H7 (cell line): ENCODE results near the gene UCHL3. TPM values are rescaled to one million over a fixed set of nuclear protein-coding genes. Genes with fewer than 3 reads are reported as not detected.

Source experiments
- DNase-seq: peaks from one replicate; pipeline ENCODE4 v3.0.0; 2012
- H3K27me3 ChIP-seq: 2 replicates; pipeline ENCODE4 v1.6.0; 2011; ENCODE audit warnings: mild to moderate bottlenecking, low read length; ENCODE audit not compliant: control insufficient read depth, insufficient read depth
- H3K36me3 ChIP-seq: replicated peaks from 2 replicates; pipeline ENCODE4 v1.5.1; 2011; ENCODE audit warnings: low read length; ENCODE audit not compliant: control insufficient read depth, insufficient read depth
- H3K4me3 ChIP-seq: 2 replicates; pipeline ENCODE4 v1.5.1; 2011; ENCODE audit warnings: low read depth, mild to moderate bottlenecking, control low read depth, low read length, moderate library complexity; ENCODE audit not compliant: insufficient read depth
- total RNA-seq: library from RNA; depleted of rRNA; stranded (reverse); fragments of >200 nt; shearing (Covaris generic); gene quantifications from 2 replicates; pipeline ENCODE4 v1.2.3, GENCODE V29; 2014

Gene UCHL3
- total RNA-seq, 1 experiment from 2014 or later = 49.2 TPM

DNA sequence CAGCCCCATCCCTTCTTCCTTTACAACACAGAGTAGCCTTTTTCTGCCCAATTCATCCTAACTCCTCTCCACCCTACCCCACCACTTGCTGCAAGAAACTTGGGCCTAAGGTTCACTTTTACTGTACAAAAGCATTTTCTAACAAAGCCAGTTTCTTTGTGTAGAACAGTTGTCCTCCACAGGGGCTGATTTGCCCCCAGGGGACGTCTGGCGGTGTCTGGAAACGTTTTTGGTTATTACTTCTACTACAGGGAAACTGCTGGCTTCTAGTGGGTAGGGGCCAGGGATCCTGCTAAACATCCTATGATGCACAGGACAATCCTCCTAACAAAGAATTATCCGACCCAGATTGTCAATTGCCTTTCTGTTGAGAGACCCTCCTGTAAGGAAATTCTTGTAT is 79.2 kb downstream of the UCHL3 start:
- Histone ChIP-seq H3K4me3 (no peak overlapping the region), H3K36me3 (no peaks in the 10 kb centered on the region), H3K27me3 (no peaks in the 10 kb centered on the region)
- no peak for DNase-seq

DNA sequence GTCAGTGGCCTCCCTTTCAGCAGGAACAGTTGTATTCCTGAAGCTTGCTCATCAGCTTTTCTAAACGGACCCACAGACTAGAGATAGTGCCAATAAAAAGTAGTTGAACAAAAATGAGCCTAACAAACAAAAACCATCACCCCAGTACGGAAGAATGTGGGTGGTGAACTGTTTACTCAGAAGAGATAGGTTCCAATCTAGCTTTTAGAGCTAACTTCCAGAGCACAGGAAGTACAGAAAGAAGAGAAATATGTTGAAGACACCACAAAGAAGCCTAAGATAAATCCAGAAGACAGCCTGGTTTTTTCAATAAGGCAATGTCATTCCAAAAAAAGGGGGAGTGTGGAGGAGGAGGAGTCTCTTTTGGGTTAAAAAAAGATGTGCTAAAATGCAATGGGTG is 83.7 kb downstream of the UCHL3 start:
- Histone ChIP-seq H3K36me3 (no peaks in the 10 kb centered on the region), H3K27me3 (peaks cover 29% of the 10 kb centered on the region), H3K4me3 (no peak overlapping the region)
- DNase-seq = no peak

DNA sequence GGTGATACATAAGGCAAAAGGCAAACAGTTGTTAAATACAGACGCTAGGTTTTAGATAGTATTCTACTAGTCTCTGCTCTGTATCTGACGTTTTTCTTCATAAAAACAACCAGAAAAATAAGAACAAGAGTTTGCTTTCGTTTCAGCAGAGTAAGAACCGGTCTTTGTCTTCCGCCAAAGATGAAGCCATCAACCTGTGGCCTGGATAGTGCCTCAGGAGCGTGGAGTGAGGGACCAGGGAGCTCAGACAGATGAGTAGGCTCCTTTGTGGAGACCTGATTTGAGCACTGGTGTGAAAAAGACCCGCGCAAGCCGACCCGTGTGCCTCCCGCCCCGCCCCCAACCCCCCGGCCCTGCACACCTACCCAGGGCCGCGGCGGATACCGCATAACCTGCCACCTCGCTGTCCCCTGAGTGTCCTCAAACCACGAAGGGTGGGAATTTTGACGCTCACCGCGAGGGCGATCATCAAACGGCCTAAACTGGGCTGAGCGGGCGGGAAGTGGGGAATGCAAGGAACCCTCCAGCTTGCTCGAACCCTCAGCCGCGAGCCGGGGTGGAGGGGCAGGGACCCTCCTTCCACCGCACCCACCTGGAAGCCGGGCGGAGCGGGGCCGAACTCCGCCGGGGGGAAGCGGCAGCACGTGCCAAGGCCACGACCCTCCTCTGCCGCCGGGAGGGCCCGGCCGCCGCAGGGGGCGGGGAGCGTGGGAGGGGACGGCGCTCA is 85.7 kb downstream of the UCHL3 start:
- Histone ChIP-seq H3K4me3 (peak overlapping the region; percentile 51), H3K36me3 (no peaks in the 10 kb centered on the region), H3K27me3 (peaks cover 32% of the 10 kb centered on the region)
- peak; percentile 63 for DNase-seq

DNA sequence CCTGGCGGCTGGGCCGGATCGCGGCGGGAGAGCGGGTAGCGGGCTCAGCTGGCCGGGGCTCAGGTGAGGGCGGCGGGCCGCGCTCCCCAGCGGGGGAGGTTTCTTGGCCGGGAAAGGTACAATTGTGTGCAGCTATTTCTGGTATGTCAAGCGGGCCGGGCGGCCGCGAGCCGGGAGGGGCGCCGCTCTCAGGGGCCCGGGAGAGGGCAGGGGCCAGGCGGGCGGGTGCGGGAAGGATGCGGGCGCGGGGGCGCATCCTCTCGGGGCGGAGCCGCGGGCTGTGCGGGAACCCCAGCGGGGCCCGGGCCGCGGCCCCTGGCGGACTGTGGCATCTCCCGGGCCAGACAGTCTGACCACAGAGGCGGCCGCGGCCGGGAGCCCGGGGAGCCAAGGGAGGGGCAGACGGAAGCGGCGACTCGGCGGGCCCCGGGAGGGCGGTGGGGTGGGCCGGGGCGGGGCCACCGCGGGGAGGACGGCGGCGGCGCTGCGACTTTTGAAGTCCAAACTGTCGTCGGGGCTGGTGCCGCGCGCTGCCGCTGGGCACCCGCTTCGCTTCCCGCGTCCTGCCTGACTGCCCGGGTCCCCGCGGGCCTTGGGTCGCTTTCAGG is 86.3 kb downstream of the UCHL3 start, which contains the start of gene LMO7:
Gene LMO7, plus strand, starts transcription at position 503 of the 608 bp plus-strand sequence. CDS start 328 bp downstream, outside the sequence.
- Histone ChIP-seq H3K4me3 (peak within 1 kb of the TSS; percentile 51), H3K36me3 (no peaks in the 10 kb centered on the region), H3K27me3 (peaks cover 32% of the 10 kb centered on the region)
- DNase-seq = peak; percentile 90

DNA sequence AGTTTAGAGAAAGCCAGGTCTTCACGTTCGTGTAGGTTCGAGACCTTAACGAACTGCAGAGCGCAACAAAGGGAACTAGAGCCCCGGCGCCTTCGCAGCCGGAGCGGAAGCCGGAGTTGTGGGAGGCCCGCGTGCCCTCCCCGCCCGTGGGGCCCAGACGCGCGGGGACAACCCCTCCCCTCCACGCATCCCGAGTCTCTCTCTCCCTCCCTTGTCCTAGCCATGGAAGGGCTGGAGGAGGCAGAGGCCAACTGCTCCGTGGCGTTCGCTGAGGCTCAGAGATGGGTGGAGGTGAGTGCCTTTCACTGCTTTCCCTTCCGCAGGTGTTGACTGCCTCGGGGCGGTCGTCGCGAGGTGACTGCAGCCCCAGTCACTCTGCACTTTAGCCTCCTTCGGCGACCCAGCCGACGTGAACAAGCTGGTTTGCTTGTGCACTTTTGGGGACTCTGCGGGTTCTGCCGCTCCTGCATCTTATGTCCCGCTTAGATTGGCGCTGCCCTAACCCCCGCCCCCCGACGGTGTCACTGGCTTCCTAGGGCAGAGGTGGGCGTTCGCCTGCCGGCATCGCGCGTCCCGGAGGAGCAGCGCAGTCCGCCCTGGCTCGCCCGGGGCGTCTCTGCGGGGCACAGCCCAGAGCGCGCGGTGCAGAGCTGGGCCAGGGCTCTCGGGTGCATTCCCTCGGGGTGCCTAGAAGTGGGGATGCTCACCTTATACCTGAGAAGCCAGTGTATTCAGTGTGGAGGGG is 87.0 kb downstream of the UCHL3 start:
- H3K27me3 ChIP-seq = peaks cover 32% of the 10 kb centered on the region
- DNase-seq = peak; percentile 67
- no peaks in the 10 kb centered on the region for H3K36me3 ChIP-seq
- peak overlapping the region; percentile 51 for H3K4me3 ChIP-seq

DNA sequence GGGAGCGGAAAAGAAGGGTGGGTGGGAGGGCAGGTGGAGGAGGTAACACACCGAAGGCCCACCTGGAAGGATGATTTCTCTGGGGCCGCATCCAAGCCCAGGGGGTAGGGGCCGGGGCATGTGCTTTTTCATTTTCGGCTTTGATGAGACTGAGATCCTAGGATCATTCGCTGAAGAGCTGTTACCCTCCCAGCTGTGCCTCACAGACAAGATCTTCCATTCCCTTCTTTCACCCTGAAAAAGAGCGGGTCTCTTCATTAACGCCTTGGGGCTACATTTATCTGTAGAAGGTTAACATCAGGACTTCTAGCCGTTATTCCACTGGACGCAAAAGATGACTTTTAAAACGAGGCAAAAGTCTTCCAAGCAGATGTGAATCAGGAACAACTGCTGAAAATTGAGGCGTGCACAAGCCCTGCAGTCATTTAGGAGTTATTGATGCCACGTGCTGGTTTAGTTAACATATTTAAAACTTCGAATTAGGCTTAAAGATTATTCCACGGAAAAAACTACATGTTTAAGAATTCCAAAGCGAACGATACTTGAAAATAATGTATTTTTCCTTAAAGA is 87.7 kb downstream of the UCHL3 start:
- H3K4me3 ChIP-seq = peak overlapping the region; percentile 51
- H3K27me3 ChIP-seq = peaks cover 32% of the 10 kb centered on the region
- DNase-seq = peak; percentile 58
- H3K36me3 ChIP-seq = no peaks in the 10 kb centered on the region

DNA sequence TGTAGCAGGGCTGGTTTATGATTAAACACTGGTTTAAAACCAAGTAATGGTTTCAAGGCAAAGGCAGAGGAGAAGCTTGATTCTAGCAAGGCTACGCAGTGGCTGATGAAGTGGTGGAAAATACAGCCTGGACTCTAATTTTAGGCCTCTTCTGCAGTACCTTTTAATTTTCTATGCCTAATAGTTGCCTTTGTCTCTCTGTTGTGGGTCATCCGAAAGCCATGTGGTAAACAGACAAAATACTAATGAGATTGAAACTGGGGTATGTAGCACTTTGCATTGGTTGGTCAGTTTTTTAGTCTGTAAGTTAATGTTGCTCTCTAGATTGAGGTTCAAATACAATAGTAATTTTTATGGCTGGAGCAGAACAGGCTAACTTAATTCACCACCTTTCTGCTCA is 89.9 kb downstream of the UCHL3 start:
- Histone ChIP-seq H3K27me3 (peaks cover 32% of the 10 kb centered on the region), H3K36me3 (no peaks in the 10 kb centered on the region), H3K4me3 (no peak overlapping the region)
- DNase-seq = no peak

DNA sequence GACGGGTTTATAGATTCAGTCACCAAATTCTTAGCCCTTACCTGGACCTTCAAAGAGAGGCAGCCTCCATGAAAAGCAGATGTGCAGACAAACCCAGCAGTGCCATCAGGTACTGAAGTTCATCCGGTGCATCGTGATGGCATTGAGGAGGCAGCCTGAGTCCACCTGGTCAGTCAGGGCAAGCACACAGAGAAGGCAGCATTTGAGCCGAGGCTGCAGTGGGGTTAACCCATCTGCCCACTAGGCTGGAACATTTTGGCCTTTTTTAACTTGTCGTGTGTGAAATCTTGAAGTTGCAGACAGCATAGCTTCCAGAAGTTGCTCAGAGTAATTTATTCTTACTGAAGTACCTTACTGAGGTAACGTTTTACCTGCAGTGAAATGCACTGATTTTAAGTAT is 91.4 kb downstream of the UCHL3 start:
- H3K36me3 ChIP-seq = no peaks in the 10 kb centered on the region
- H3K4me3 ChIP-seq = no peak overlapping the region
- DNase-seq = no peak
- peaks cover 24% of the 10 kb centered on the region for H3K27me3 ChIP-seq

DNA sequence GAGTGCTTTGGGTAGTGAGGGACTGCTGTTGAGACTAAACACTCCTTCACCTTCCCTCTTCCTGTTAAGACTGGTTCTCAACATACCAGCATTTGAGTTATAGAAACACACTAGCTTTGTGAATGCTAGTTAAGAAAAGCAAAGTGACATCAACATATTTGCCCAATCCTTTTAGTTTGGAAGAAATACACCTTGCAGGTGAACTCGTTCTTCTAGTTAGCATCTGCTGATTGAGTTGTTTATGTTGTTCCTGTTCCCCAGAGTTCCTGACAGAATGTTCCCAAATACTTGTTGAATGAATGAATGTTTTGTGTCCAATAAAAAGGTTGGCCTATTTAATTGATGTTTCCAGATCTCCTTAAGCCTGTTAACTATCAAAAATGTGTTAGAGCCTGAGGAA is 93.6 kb downstream of the UCHL3 start:
- Histone ChIP-seq H3K27me3 (peaks cover 4% of the 10 kb centered on the region), H3K36me3 (no peaks in the 10 kb centered on the region)

DNA sequence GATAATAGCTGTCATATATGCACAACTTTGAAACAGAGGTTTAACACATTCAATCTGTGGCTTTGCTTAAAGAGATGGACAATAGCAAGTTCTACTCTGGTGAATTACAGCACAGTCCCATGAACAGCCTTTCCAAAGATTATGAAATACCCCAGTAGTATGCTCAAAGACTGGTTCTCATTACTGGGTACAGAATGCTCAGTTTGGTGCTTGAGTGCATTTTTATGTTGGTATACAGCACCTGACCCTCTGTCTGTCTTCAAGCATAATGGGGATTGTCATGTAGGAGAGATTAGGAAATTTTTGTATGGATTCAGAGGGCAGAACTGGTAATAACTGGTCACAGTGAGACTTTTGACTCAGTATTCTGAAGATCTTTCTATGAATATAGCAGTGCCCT is 94.1 kb downstream of the UCHL3 start:
- Histone ChIP-seq H3K36me3 (no peaks in the 10 kb centered on the region), H3K4me3 (no peak overlapping the region), H3K27me3 (peaks cover under 1% of the 10 kb centered on the region; the same call in 1 of the 2 replicates)
- no peak for DNase-seq

More for the DNA sequence above, 93.6 kb downstream of the UCHL3 start:
- H3K4me3 ChIP-seq = no peak overlapping the region
- DNase-seq = no peak

DNA sequence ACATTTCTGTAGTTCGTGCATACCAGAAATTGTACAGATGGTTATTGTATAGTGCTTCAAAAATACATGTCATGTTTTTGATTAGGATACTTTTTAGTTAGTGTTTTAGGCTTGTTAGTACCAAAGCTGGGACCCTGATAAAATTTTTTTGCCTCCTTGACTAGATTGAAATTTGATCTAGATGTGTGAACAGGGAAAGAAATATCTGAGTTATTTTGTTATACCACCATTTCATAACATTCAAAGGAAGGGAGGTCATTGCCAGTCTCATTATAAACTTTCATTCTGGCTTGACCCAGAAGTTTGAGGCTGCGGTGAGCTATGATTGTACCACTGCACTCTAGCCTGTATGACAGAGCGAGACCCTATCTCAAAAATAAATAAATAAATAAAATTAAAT is 95.5 kb downstream of the UCHL3 start:
- H3K4me3 ChIP-seq = no peak overlapping the region
- H3K36me3 ChIP-seq = no peaks in the 10 kb centered on the region
- no peaks in the 10 kb centered on the region for H3K27me3 ChIP-seq
- no peak for DNase-seq

DNA sequence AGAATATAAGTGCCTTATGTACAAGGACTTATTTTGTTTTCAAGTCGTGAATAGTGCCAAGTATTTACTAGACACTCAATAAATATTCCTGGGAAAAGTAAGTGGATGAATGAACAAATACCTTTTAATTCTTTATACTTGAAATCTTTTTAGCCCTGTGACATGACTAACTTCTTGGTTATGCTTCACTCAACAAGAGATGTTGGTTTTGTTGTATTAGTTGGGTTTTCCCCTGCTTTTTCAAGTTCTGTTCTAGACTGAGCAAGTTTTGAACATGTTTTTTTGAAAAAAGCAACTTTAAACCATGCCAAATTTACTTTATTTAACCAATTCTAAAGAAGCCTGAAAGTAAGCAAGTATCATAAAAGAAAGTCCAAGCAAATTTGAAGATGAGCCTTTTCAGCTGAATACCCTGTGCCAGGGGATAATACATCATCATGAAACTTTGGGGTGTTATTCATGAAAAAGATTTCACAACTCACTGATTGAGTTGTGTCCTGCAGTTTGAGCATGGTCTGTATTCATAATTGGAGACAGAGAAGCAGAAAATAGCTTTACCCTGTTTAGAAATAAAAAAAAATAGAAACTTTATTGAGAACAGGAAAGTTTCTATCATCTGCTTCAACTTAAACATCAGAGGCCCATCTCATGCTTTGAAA is 97.7 kb downstream of the UCHL3 start:
- DNase-seq = no peak
- no peak overlapping the region for H3K4me3 ChIP-seq
- no peaks in the 10 kb centered on the region for H3K27me3 ChIP-seq
- H3K36me3 ChIP-seq = no peaks in the 10 kb centered on the region

DNA sequence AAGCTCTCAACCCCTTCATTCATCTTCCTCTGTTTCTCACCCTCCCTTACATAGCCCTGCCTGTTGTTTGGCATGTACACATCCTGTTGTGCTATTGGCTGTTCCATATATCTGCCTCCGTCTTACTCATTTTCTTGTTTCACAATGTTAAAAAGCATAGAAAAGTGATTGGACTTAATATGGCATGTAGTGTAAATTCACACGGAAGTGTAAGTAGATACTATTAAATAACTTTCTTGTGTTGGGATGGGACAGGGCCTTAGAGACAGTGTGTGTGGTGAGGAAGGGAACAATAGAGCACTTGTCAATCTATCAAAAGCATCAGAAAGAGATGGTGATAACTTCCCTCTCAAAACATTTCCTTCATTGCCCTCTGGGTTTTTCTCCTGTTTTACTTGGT is 98.9 kb downstream of the UCHL3 start:
- no peak for DNase-seq
- Histone ChIP-seq H3K36me3 (no peaks in the 10 kb centered on the region), H3K4me3 (no peak overlapping the region), H3K27me3 (no peaks in the 10 kb centered on the region)

DNA sequence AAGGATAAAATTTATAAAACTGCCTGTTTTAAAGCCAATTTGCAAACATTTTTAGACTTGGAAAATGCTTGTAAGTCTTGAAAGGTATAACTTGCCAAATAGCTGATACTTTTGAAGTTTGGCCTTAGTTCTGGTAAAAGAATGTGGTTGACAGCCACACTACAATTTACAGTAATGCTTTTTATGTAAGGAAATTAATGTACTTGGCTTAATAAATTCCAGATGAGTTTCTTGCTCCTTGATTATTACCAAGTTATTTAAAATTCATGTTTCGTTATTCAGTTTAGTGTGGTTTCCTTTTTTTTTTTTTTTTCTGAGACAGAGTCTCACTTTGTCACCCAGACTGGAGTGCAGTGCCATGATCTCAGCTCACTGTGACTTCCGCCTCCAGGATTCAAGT is 101.4 kb downstream of the UCHL3 start:
- Histone ChIP-seq H3K4me3 (no peak overlapping the region), H3K36me3 (no peaks in the 10 kb centered on the region), H3K27me3 (no peaks in the 10 kb centered on the region)
- DNase-seq = no peak
